Suppressor macrophage treated with lipopolysaccharide for 1 hour (primary cell): ENCODE measurements around the gene MIOS.
A peak's percentile ranks its signal among the peaks of the same experiment; 100 is the strongest.

Experiments
- DNase-seq, 3 donors: peaks; one replicate each; pipeline ENCODE4 v3.0.0-alpha.2; 2020 to 2022

Gene MIOS

GRCh38 chr7:7584653-7585052 lies 18.0 kb downstream of the MIOS start:
- no peak for DNase-seq

GRCh38 chr7:7585241-7585928 lies 18.7 kb downstream of the MIOS start:
- no peak for DNase-seq

DNA sequence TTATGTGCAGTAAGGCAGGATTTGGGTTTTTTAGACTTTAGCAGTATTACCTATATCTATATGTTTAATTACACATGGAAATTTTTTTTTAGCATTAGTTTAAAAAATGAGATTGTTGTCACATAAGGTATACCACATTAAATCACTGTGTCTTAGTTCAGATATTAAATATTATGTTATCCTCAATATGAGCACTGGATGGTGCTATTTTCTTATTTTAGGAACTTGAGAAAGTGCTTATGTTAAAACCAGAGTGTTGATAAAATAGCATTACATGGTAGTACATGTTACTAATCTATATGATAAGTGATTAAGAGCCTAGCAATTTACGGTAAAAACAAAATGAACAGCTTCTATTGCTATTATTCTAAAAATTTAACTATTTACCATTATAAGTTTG lies 28.8 kb downstream of the MIOS start:
- DNase-seq = peak; percentile 21 to 70 (median 68)

DNA sequence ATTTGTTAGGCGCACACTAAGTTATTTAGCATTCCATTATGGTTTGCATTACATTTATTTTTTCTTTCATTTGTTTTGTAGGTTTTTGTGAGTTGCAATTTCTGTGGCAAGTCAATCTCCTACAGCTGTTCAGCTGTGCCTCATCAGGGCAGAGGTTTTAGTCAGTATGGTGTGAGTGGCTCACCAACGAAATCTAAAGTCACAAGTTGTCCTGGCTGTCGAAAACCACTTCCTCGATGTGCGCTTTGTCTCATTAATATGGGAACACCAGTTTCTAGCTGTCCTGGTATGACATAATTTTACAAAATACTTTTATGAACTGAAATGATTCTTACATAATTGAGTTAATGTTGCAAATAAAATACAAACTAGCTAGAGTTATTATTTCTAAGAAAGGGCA lies 29.5 kb downstream of the MIOS start:
- peak; percentile 59 to 65 (median 62) for DNase-seq

GRCh38 chr7:7607010-7607409 lies 40.3 kb downstream of the MIOS start:
- no peak for DNase-seq

DNA sequence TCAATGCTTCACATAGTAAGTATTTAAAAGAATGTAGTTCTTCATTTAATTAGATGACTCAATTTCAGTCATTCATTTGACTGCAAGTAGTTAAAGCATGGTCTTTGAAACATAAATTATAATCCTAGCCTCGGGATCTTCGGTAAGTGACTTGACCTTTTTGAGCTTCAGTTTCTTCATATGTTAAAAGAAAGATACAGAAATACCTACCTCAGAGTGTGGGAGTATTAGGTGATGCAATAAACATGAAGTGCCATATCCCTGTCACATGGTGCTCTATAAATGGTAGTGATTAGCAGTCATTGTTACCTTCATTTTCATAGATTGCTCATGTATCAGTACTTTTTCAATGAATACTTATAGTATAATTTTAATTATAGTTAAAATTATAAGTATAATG lies 42.6 kb downstream of the MIOS start:
- no peak for DNase-seq

- DNase-seq = no peak
These were observed 45.8 kb downstream of the MIOS start for GRCh38 chr7:7612519-7612918.

DNA sequence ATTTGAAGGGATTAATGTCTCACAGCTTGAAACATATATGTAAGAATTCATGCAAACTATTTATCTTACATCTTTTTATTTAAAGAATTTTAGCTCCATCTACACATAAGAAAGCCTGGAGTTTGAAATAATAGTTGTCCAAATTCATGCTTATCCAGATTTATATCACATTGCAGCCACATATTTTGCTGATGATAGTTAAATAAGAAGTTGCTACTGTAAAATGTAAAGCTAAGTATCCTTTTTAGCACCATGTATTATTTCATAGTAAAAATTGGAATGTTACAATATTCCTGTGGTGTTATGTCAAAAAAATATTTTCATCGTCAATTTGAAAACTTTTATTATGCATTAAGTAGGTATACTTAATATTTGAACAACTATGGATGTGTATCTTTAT lies 46.5 kb downstream of the MIOS start:
- DNase-seq = no peak

- DNase-seq = no peak
These were observed 47.5 kb downstream of the MIOS start for GRCh38 chr7:7614018-7614741.

DNA sequence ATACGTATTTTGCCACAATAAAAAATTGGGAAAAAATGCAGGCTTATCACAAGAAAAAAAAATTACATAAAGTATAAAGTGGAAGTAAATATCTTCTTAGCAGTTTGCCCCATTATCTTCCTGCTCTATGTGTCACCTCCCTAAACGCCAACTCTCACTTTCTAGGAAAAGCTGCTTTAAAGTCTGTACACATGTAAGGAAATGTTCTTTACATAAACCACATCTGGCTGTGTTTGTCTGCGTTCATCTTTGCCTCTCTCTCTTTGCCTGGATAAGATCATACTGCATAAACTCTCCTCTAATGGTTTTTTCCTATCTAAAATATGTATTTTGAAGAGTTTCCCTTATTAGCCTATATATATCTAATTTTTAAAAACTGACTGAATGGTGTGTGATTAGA lies 50.9 kb downstream of the MIOS start:
- DNase-seq = no peak

GRCh38 chr7:7618410-7618809 lies 51.7 kb downstream of the MIOS start:
- no peak for DNase-seq

DNA sequence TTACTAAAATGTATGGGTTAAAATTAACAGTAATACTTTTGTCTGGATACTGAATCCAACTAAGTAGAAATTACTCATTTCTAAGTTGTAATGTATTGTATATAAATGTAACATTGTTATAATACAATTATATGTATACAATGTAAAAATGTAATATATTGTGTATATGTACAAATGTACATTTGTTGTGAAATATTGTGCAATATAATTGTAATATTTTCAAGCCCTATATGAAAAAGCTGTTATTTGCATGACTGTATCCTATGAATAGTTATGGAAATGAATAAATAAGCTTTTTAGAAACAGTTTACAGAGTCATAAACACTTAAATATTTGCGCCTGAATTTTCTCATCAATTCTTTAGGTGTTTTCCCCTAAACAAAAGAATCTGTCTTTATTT lies 53.6 kb downstream of the MIOS start:
- DNase-seq = peak in 1 of 3 donors; percentile 4

- DNase-seq = no peak
These were observed 54.0 kb downstream of the MIOS start for GRCh38 chr7:7620644-7621210.

DNA sequence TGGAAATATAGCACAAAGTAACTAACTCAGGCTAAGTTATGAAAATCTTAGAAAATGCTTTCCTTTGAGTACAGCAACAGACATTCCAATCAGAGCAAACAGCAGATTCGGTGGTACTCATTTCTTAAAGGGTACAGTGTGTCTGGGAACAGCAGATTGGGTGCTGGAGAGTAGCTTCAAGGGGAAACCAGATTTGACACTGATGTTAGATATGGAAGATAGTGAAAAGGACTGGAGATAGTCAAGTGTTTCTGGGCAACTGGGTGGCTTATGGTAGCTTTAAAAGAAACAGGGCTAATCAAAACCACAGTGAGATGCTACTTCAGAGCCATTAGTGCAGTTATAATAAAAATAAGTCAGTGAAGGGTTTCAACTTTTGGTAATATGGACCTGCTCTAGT lies 61.8 kb downstream of the MIOS start:
- no peak for DNase-seq

DNA sequence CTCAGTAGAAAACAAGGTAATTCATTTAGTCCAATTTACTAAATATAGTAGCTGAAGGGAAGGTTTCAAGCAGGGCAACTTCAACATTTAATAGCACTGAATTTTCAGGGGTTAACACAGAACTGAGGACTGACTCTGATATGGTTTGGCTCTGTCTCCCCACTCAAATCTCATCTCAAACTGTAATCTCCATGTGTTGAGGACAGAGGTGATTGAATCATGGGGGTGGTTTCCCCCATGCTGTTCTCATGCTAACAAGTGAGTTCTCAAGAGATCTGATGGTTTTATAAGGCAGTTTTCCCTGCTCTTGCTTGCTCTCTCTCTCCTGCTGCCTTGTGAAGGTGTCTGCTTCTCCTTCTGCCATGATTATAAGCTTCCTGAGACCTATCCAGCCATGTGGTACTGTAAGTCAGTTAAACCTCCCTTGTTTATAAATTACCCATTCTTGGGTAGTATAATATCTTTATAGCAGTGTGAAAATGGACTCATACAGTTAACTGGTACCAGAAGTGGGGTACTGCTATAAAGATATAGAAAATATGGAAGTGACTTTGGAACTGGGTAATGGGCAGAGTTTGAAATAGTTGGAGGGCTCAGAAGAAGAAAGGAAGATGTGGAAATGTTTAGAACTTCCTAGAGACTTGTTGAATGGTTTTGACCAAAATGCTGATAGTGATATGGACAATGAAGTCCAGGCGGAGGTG lies 64.1 kb downstream of the MIOS start:
- no peak for DNase-seq

- DNase-seq = peak in 2 of 3 donors; percentile 1 to 14
These were observed 72.7 kb downstream of the MIOS start for GRCh38 chr7:7639421-7639820.

DNA sequence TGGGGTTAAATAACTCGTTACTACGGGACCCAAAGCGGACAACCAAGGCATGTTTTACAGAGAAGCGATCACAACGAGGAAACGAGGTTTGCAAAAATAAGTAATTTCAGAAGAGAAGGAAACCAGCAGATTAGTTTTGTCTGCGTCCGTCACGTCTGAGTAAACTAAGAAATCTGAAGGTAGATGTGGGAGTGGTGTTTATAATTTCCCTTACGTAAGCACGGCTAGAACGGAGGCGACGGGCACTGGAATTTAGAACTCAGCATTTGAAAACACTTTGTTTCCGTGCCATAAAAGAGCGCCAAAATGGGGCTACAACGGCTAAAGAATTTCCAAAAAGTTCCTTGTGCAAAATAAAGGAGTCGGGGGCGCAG lies 73.2 kb downstream of the MIOS start:
- peak; percentile 10 to 23 (median 15) for DNase-seq

DNA sequence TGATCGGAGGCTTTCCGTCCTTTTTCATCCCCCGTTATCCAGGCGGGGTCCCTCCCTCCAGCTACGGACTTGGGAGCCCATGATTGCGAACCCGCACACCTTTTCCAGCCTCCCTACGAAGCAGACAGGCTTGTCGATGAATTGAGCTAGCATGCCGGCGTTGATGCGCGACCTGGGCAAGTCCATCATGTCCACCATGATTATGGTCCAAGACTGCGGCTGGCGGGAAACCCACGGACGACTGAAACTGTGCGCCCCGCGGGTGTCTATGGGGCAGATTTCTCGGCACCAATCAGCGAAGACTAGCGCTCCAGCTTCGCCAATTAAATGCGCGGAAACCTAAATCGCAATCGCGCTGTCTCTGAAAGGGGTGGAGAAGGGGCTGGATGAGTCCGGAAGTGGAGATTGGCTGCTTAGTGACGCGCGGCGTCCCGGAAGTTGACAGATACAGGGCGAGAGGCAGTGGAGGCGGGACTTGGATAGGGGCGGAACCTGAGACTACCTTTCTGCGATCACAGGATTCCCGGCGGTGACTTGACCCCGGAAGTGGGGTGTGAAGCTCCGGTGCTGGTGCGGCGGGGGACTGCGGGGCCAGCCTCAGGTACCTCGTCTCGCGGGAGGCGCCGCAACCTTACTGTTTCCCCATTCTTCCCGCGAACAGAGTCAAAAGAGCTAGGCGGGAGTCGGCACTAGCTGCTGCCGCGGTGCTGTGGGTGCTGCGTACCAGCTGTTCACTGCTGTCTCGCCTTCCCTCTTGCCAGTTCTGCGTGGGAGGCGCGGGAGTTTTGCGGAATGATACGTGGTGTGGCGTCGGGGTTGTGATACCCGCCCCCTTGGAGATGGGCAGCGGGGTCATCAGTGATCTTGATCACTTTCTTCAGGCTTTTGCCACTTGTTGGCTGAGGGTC lies 73.8 kb downstream of the MIOS start, which contains the start of gene UMAD1:
UMAD1 (plus strand) TSS at position 532 of the 908 bp plus-strand sequence. CDS start 32,620 bp downstream, outside the sequence.
- peak; percentile 97 to 99 (median 99) for DNase-seq

DNA sequence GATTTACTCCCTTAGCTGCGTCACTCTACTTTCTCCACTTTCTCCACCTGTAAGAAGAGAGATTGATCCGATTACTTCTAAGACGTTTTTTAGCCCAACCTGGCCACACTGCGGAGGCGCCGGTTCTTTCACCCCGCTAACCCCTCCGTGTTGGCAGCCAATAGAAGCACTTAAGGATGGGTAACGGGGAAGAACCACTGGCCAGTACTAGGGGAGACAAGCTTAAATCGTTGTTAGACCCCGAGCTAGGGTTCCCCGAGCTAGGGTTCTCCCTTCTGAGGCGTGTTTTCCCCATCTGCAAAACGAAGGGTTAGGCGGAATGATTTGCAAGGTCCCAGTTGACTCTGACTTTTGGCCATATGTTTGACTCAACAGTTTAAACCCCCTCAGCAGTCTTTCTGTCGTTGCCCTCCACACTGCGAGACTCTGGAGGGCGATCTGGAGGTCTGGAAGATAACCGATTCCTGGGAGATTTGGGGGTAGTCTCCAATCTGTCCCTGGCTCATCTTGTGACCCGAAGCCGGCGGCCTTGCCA lies 74.5 kb downstream of the MIOS start:
- DNase-seq = peak in 1 of 3 donors; percentile 4

DNA sequence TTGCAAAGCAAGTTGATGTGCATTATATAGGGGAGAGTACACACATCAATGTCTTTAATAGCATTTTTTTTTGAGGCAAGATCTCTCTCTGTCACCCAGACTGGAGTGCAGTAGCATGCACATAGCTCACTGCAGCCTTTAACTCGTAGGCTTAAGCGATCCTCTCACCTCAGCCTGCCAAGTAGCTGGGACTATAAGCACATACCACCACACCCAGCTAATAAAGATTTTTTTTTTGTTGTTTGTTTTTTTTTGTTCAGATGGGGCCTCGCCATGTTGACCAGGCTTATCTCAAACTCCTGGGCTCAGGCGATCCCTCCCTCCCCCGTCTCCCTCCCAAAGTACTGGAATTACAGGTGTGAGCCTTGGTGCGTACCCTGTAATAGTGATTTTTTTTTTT lies 75.4 kb downstream of the MIOS start:
- DNase-seq = no peak

- DNase-seq = no peak
These were observed 80.9 kb downstream of the MIOS start for GRCh38 chr7:7647495-7648036.

GRCh38 chr7:7650682-7651206 lies 84.1 kb downstream of the MIOS start:
- DNase-seq = no peak
